ENCODE results near the gene KRABD2.

DNA sequence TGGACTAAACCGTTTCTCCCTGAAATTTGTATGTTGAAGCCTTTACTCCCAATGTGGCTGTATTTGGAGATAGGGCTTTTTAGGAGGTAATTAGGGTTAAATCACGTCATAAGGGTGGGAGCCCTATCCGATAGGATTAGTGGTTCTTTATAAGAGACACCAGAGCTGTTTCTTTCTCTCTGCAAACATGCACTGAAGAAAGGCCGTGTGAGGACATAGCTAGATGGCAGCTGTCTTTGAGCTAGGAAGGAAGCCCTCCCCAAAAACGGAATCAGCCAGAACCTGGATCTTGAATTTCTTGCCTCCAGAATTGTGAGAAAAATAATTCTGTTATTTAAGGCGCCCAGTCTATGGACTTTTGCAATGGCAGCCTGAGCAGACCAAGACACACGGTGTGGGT is 22.8 kb downstream of the KRABD2 start:
- no peak for TF ChIP-seq EZH2 (IDR thresholded peaks at IDR 0.05; ENCODE audit: low read length)
- TF ChIP-seq, protein P1, sequence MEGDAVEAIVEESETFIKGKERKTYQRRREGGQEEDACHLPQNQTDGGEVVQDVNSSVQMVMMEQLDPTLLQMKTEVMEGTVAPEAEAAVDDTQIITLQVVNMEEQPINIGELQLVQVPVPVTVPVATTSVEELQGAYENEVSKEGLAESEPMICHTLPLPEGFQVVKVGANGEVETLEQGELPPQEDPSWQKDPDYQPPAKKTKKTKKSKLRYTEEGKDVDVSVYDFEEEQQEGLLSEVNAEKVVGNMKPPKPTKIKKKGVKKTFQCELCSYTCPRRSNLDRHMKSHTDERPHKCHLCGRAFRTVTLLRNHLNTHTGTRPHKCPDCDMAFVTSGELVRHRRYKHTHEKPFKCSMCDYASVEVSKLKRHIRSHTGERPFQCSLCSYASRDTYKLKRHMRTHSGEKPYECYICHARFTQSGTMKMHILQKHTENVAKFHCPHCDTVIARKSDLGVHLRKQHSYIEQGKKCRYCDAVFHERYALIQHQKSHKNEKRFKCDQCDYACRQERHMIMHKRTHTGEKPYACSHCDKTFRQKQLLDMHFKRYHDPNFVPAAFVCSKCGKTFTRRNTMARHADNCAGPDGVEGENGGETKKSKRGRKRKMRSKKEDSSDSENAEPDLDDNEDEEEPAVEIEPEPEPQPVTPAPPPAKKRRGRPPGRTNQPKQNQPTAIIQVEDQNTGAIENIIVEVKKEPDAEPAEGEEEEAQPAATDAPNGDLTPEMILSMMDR (optimal IDR thresholded peaks at IDR 0.05 in 1 of 3, IDR thresholded peaks at IDR 0.05 in 1 of 3, conservative IDR thresholded peaks at IDR 0.05 in 1 of 3; ENCODE audit: extremely low read depth in 1 of 3, insufficient read depth in 2 of 3, low read length in 3 of 3): no peak
